Neural cell (in vitro differentiated cells): Measurements from ENCODE around the gene GRIK2. TPM values are rescaled to one million over a fixed set of nuclear protein-coding genes. Genes with fewer than 3 reads are reported as not detected.

Experiments
- H2AFZ ChIP-seq: fragments of 200-600, 300-800 bp; sonication (generic), shearing (Covaris generic); 2 replicates; pipeline ENCODE4 v1.6.0; 2014; ENCODE audit warnings: low read depth, mild to moderate bottlenecking, antibody characterized with exemption, low read length, moderate library complexity
- H3F3A ChIP-seq: fragments of 200-600 bp; shearing (Covaris generic); 2 replicates; pipeline ENCODE4 v1.6.1; 2016; ENCODE audit warnings: mild to moderate bottlenecking, moderate library complexity, mixed read lengths, antibody characterized with exemption, low read length; ENCODE audit not compliant: insufficient read depth, poor library complexity, severe bottlenecking
- H3K27ac ChIP-seq: fragments of 200-600, 300-800 bp; sonication (generic), shearing (Covaris generic); 2 replicates; pipeline ENCODE4 v1.5.1; 2014; ENCODE audit warnings: mild to moderate bottlenecking, low read length, moderate library complexity
- H3K27me3 ChIP-seq: fragments of 300-800, 200-600 bp; sonication (generic), shearing (Covaris generic); 2 replicates; pipeline ENCODE4 v1.6.0; 2014; ENCODE audit warnings: mild to moderate bottlenecking, low read depth, low read length, moderate library complexity; ENCODE audit not compliant: insufficient read depth
- H3K36me3 ChIP-seq: fragments of 300-800, 200-600 bp; sonication (generic), shearing (Covaris generic); 2 replicates; pipeline ENCODE4 v1.5.1; 2014; ENCODE audit warnings: mild to moderate bottlenecking, antibody characterized with exemption, low read length, moderate library complexity; ENCODE audit not compliant: insufficient read depth
- H3K4me2 ChIP-seq: fragments of 300-800, 200-600 bp; sonication (generic), shearing (Covaris generic); 2 replicates; pipeline ENCODE4 v1.6.0; 2014; ENCODE audit warnings: mild to moderate bottlenecking, low read length
- H3K4me3 ChIP-seq: fragments of 300-800, 200-600 bp; sonication (generic), shearing (Covaris generic); 2 replicates; pipeline ENCODE4 v1.5.1; 2014; ENCODE audit warnings: mild to moderate bottlenecking, low read length, moderate library complexity
- H3K79me2 ChIP-seq: fragments of 200-600 bp; shearing (Covaris generic); replicated peaks from 2 replicates; pipeline ENCODE4 v1.6.0; 2014; ENCODE audit warnings: mild to moderate bottlenecking, low read length, moderate library complexity; ENCODE audit not compliant: insufficient read depth
- H3K9ac ChIP-seq: fragments of 300-800, 200-600 bp; sonication (generic), shearing (Covaris generic); 2 replicates; pipeline ENCODE4 v1.6.1; 2016; ENCODE audit warnings: mild to moderate bottlenecking, low read length, mixed read lengths
- H3K9me2 ChIP-seq: fragments of 200-600 bp; shearing (Covaris generic); 2 replicates; pipeline ENCODE4 v1.6.1; 2016; ENCODE audit warnings: mild to moderate bottlenecking, low read length, mixed read lengths; ENCODE audit not compliant: insufficient read depth
- H3K9me3 ChIP-seq: fragments of 200-600, 300-800 bp; sonication (generic), shearing (Covaris generic); 2 replicates; pipeline ENCODE4 v1.6.1; 2016; ENCODE audit warnings: mild to moderate bottlenecking, mixed run types, low read length, moderate library complexity, mixed read lengths
- H4K20me1 ChIP-seq: fragments of 200-600 bp; shearing (Covaris generic); 2 replicates; pipeline ENCODE4 v1.6.1; 2016; ENCODE audit warnings: mild to moderate bottlenecking, mixed run types; ENCODE audit not compliant: insufficient read depth
- EP300 ChIP-seq: fragments of 450-650 bp; conservative IDR thresholded peaks from 2 replicates; pipeline ENCODE4 v1.6.1; 2014; ENCODE audit warnings: antibody characterized with exemption, mild to moderate bottlenecking, moderate library complexity; ENCODE audit not compliant: poor library complexity, severe bottlenecking
- EZH2 ChIP-seq: fragments of 200-600, 300-800 bp; shearing (Covaris generic), sonication (generic); IDR thresholded peaks from 2 replicates; pipeline ENCODE4 v1.6.1; 2014; ENCODE audit warnings: antibody characterized with exemption, low read length, borderline replicate concordance, mild to moderate bottlenecking; ENCODE audit not compliant: insufficient read depth, poor library complexity, severe bottlenecking
- MXI1 ChIP-seq: fragments of 450-650 bp; conservative IDR thresholded peaks from 2 replicates; pipeline ENCODE4 v1.6.1; 2014; ENCODE audit warnings: antibody characterized with exemption, mild to moderate bottlenecking; ENCODE audit not compliant: poor library complexity, severe bottlenecking
- POLR2AphosphoS5 ChIP-seq: IDR thresholded peaks from 2 replicates; pipeline ENCODE4 v1.6.1; 2012
- RAD21 ChIP-seq: fragments of 450-650 bp; conservative IDR thresholded peaks from 2 replicates; pipeline ENCODE4 v1.6.1; 2014; ENCODE audit warnings: antibody characterized with exemption, mild to moderate bottlenecking, moderate library complexity
- SMC3 ChIP-seq: fragments of 450-650 bp; conservative IDR thresholded peaks from 2 replicates; pipeline ENCODE4 v1.6.1; 2014; ENCODE audit warnings: antibody characterized with exemption, mild to moderate bottlenecking, moderate library complexity; ENCODE audit not compliant: poor library complexity
- TAF1 ChIP-seq: IDR thresholded peaks from 2 replicates; pipeline ENCODE4 v1.6.1; 2012; ENCODE audit warnings: low read depth
- polyA plus RNA-seq: library from polyadenylated mRNA; depleted of rRNA; stranded (reverse); fragments of >200 nt; gene quantifications from 2 replicates; pipeline ENCODE4 v1.2.3, GENCODE V29; 2014
- TF ChIP-seq, protein P1 (sequence below): IDR thresholded peaks from 2 replicates; pipeline ENCODE4 v1.6.1; 2012; ENCODE audit warnings: borderline replicate concordance
- TF ChIP-seq, protein P2 (sequence below): fragments of 450-650 bp; IDR thresholded peaks from 2 replicates; pipeline ENCODE4 v1.5.1; 2014; ENCODE audit warnings: antibody characterized with exemption, mild to moderate bottlenecking, moderate library complexity; ENCODE audit not compliant: poor library complexity, severe bottlenecking

The GRIK2 gene
- polyA plus RNA-seq, 1 donor from 2014 or later: 106 TPM

DNA sequence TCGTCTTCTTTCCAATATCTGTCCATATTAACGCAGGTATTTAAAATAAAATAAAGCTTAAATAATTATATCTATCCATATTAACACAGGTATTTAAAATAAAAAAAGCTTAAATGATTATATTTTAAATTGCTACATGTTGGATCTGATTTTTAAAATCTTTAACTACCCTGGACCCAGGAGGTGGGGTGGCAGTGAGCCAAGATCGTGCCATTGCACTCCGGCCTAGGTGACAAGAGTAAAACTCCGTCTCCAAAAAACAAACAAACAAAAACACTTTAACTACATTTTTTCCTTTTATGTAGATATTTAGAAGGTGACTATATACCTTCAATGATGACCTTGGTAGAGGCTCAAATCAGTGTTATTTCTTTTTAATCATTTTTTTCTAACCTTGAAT, 211.9 kb downstream of the GRIK2 start:
- TF ChIP-seq, protein P1, sequence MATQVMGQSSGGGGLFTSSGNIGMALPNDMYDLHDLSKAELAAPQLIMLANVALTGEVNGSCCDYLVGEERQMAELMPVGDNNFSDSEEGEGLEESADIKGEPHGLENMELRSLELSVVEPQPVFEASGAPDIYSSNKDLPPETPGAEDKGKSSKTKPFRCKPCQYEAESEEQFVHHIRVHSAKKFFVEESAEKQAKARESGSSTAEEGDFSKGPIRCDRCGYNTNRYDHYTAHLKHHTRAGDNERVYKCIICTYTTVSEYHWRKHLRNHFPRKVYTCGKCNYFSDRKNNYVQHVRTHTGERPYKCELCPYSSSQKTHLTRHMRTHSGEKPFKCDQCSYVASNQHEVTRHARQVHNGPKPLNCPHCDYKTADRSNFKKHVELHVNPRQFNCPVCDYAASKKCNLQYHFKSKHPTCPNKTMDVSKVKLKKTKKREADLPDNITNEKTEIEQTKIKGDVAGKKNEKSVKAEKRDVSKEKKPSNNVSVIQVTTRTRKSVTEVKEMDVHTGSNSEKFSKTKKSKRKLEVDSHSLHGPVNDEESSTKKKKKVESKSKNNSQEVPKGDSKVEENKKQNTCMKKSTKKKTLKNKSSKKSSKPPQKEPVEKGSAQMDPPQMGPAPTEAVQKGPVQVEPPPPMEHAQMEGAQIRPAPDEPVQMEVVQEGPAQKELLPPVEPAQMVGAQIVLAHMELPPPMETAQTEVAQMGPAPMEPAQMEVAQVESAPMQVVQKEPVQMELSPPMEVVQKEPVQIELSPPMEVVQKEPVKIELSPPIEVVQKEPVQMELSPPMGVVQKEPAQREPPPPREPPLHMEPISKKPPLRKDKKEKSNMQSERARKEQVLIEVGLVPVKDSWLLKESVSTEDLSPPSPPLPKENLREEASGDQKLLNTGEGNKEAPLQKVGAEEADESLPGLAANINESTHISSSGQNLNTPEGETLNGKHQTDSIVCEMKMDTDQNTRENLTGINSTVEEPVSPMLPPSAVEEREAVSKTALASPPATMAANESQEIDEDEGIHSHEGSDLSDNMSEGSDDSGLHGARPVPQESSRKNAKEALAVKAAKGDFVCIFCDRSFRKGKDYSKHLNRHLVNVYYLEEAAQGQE: no peak
- TF ChIP-seq TAF1 (no peak), EP300 (no peak), EZH2 (no peak), MXI1 (no peak), RAD21 (no peak), POLR2AphosphoS5 (no peak), SMC3 (no peak)
- TF ChIP-seq, protein P2, sequence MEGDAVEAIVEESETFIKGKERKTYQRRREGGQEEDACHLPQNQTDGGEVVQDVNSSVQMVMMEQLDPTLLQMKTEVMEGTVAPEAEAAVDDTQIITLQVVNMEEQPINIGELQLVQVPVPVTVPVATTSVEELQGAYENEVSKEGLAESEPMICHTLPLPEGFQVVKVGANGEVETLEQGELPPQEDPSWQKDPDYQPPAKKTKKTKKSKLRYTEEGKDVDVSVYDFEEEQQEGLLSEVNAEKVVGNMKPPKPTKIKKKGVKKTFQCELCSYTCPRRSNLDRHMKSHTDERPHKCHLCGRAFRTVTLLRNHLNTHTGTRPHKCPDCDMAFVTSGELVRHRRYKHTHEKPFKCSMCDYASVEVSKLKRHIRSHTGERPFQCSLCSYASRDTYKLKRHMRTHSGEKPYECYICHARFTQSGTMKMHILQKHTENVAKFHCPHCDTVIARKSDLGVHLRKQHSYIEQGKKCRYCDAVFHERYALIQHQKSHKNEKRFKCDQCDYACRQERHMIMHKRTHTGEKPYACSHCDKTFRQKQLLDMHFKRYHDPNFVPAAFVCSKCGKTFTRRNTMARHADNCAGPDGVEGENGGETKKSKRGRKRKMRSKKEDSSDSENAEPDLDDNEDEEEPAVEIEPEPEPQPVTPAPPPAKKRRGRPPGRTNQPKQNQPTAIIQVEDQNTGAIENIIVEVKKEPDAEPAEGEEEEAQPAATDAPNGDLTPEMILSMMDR: no peak
- H3K9ac ChIP-seq: no peak overlapping the region

DNA sequence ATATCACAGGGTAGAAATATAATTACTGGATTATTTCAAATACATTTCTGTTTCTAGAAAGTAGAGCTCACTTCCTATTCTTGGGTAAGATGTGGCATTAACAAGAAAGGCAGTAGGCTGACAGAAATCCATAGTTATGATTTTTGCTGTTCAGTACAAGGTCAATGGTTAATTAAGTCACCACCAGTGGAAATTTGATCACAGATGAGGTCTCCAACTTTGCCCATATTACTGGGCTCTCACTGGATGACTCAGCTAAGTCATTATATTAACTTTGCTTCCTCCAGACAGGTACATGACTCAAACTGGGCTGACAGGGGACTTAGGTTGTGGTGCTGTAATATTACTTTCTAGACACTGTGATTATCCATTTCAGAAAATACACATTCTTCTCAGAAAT, 212.4 kb downstream of the GRIK2 start:
- H3K9me2 ChIP-seq: no peaks in the 10 kb centered on the region
- H3K36me3 ChIP-seq: no peaks in the 10 kb centered on the region
- H3K9ac ChIP-seq: no peak overlapping the region
- H4K20me1 ChIP-seq: no peaks in the 10 kb centered on the region
- H2AFZ ChIP-seq: no peak overlapping the region
- no peaks in the 10 kb centered on the region for H3F3A ChIP-seq
- no peaks in the 10 kb centered on the region for H3K79me2 ChIP-seq
- H3K27me3 ChIP-seq: no peaks in the 10 kb centered on the region
- no peak overlapping the region for H3K27ac ChIP-seq
- H3K4me3 ChIP-seq: no peak overlapping the region
- H3K4me2 ChIP-seq: no peak overlapping the region
- H3K9me3 ChIP-seq: no peaks in the 10 kb centered on the region
- no peak for TF ChIP-seq MXI1
- TF ChIP-seq TAF1: no peak
- no peak for TF ChIP-seq SMC3
- TF ChIP-seq EZH2: no peak
- no peak for TF ChIP-seq RAD21
- TF ChIP-seq, protein P2: no peak
- TF ChIP-seq, protein P1: no peak
- TF ChIP-seq EP300: no peak
- no peak for TF ChIP-seq POLR2AphosphoS5

More for the DNA sequence above, 211.9 kb downstream of the GRIK2 start:
- Histone ChIP-seq H3K79me2 (no peaks in the 10 kb centered on the region), H3K4me3 (no peak overlapping the region), H3K4me2 (no peak overlapping the region), H4K20me1 (no peaks in the 10 kb centered on the region), H3K9me2 (no peaks in the 10 kb centered on the region), H3K27ac (no peak overlapping the region), H3F3A (no peaks in the 10 kb centered on the region), H2AFZ (no peak overlapping the region), H3K36me3 (no peaks in the 10 kb centered on the region), H3K27me3 (no peaks in the 10 kb centered on the region), H3K9me3 (no peaks in the 10 kb centered on the region)
